Superior temporal gyrus (tissue), 1 donor: ENCODE data around the gene STXBP6.
"Not testable (repeated sequence)": the region's sequence is repeated elsewhere in the genome, so short reads cannot be mapped to it uniquely, and the experiment has no call there.

Experiments used
- DNase-seq: peaks from one replicate; pipeline ENCODE4 v3.0.0-alpha.2; 2016; ENCODE audit errors: extremely low spot score

Gene STXBP6

DNA sequence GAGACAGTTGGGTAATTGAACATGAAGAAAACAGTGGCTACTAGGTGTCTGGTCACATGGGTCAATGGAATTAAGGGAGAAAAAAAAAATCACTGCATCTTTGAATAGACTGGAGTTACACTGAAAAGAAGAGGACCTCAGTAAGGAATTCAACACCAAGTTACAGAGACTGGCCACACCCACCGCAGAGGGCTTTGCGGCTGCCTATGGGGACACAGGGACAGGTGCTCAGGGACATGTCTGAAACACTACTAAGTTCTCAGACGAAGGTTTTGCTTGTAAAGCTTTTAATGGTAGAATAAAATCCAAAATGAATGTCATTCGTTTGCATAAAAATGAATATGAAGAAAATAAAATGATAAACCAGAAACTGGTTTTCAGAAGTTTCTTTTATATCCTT lies 93.8 kb downstream of the STXBP6 start:
- DNase-seq = no peak

DNA sequence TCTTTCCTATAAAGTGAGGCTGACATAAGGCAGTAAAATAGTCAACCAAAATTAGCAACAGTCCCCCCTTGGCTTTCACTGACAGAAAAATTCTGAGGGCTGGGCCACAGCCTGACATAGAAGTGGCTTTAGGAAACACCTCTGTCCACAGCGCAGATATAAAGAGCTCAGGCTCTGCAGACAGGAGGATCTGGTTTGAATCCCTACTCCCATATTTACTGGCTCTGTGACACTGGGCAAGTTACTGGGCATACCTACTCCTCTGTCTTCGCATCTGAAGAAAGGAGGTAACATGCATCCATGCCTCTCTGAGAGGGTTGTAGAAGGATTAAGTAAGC lies 95.3 kb downstream of the STXBP6 start:
- DNase-seq = no peak

DNA sequence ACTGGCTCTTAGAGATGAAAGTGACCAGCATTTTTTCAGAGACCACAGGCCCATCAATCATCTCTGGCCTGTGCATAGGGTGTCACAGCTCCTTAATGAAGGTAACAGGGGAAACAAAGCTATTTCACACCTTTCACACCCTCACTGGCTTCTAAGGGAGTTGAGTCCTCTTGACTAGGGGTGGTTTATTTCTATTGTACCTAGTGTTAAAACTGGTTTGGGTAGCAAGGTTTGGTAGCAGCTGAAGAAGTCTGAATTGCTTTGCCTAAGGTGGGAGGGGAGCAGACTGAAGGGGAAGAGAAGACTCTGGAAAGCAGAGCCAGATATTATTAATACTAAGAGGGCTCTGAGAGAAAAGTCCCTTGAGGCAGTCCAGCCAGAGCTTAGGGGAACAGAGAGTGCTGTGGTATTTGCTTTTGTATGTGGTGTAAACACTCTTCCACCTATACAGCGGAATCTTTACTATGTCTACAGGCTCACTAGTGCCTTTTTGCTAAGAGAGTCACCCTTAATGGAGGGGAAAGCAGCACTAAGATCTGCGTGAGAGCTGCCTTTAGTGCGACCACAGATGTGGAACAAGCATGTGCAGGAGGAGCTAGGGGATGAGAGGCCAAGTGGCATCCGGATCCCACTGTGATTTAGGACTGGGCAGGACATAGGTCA lies 95.8 kb downstream of the STXBP6 start:
- no peak for DNase-seq

DNA sequence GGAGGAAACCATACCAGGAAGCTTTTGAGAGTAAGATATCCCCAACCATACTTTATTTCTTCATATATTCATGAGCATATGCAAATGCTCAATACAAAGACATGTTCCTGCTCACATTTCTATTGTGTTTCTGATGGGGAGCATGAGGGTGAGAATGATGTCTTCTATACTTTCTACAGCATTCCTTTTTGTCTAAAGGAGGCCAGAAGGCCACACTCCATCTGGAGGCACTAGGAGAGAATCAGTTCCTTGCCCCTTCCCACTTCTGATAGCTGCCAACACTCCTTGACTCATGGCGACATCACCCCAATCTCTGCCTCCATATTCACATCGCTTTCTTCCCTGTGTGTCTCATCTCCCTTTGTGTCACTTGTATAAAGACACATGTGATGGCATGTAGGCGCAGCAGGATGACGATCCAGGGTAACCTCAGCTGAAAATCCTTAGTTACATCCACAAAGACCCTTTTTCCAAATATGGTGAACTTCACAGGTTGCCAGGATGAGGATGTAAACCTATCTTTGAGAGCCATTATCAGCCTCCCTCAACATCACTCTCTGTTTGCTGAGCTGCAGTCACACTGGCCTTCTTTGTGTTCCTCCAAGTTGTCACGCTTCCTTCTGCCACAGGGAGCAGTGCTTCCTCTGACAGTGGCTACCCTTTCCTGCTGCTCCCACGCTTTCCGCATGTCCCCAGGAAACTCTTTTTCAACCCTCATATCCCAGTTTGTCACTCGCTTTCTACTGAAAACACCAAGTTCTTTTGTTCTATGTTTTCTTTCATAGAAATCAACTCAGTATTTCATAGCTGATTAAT lies 96.9 kb downstream of the STXBP6 start:
- peak; percentile 73 for DNase-seq

DNA sequence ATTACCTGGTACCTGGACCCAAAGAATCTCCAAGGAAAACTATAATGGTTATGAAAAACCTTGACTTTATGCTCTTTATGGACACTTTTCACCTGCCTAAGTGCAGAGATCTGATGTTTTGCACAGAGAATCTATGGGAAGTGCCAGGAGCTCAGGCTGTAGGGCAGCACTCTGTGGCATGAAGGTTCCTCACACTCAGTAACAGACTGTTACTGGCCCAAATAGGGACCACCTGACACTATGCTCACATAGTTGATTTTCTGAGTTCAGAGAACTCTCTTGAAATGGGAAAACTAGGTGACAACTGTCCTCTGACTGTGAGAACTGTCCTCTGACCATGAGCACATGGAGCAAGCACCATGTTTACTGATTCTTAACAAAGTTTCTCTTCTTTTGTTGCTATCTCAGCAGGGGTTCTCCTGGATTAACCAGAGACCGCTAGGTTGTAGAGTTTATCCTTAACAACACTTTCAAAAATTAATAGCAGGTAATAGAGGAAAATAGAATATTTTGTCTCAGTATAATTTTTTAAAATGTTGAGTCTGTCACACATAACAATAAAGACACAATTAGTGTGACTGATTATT lies 101.6 kb downstream of the STXBP6 start:
- no peak for DNase-seq

DNA sequence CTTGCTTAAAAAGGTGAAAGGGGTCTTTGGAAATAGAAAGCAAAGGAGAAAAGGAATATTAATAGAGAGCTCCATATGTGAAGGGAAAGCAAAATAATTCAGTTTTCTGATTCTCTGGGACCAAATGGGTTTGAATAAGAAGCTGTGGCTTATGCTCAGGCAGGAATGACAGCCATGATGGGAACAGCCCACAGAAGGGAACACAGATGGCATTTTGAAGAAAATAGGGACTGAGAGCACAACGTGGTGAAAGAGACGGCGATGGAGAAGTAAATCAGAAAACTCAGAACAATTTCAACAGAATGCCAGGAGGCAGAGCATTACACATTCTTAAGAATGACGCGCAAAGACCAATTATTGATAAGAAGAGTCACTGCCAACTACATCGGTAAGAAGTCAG lies 102.8 kb downstream of the STXBP6 start:
- DNase-seq = no peak

DNA sequence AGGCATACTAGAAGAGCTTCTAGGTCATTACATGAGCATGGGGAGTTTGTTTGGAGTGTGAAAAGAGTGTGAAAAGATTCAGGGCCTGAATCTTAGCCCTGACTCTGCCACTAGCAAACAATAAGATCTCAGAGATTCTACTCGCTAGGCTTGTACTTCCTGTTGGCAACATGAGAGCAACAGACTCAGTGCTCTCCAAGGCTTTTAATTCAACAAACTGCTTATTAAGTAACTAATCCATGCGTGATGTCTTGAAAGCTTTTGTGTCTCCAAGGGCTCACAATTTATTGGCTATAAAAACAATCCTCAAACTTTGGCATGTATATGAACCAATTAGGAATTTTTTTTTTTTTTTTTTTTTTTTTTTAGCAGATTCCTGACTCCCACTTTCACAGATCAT lies 105.1 kb downstream of the STXBP6 start:
- DNase-seq = no peak

DNA sequence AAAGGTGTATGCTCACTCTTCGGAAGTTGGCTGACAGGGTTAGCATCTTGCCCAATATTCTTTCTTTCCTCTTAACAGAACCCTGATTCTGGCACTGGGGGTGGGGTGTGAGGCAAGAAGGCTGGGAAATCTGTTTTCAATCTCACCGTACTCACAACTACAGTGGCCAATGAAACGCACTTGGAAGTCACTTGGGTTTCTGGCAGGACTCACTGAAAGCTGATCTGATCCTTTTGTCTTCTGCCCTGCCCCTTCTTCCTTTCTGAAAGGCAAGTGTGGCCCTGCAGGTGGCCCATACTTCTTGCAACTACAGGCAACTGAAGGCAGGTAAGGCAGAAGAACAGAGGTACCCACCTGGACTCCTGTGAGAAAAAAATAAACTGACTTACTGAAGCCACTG lies 106.9 kb downstream of the STXBP6 start:
- no peak for DNase-seq

DNA sequence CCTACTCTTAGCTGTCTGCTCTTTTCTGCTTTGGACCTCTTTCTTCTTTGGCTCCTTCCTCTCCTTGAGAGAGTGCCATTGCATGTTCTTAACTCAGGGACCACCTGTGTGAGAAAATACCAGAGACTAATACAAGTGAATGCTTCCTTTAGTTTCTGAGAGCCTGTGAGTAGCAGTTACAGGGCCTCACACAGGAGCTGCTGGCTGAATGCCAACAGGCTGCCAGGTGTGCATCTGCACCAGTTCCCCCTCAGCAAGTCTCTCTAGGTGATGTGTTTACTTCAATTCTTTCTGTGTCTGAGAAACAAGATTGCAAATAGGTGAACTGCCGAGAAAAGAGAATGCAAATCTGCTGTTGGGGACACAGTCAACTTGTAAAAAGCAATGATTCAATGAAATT lies 108.2 kb downstream of the STXBP6 start:
- DNase-seq = no peak

DNA sequence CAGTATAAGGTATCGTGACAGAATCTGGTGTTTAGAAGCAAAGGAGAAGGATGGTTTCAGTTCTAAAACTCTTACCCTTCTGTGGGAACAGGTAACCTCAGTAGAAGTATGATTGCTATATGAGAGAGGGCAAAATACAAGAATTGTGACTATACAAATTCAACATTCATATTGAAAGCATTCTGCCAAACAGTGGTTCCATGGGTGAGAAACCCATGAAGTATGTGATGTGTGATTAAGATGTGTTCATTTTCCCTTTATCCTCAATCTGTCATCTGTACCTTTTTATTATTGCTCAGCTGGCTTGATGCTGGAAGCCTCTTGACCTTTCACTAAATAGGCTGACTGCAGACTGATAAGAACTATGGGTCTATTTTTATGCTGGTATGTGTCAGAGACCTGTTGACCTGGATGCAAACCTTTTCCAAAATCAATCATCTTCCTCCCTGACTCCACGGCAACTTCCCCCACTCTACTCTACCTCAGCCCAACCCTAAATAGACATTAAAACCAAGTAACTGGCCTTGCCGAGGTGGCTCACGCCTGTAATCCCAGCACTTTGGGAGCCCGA lies 109.6 kb downstream of the STXBP6 start:
- DNase-seq = no peak

DNA sequence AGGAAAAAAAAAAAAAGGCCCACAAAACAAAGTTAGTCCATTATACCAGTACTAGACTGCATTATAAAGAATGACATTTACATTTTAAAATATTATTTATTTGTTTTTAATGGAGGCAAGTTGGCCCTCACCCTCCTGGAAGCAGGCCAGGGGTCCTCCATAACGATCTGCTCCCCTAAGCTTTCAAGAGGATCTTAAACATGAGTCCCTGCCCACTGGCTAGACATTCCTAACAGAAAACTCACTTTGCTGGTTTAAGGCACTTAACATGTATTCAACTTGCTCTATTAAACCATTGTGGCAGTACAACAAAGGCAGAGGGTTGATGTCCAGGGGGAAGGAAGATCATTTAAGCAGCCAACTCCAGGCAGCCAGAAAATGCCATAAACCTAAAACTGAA lies 111.4 kb downstream of the STXBP6 start:
- DNase-seq = no peak

DNA sequence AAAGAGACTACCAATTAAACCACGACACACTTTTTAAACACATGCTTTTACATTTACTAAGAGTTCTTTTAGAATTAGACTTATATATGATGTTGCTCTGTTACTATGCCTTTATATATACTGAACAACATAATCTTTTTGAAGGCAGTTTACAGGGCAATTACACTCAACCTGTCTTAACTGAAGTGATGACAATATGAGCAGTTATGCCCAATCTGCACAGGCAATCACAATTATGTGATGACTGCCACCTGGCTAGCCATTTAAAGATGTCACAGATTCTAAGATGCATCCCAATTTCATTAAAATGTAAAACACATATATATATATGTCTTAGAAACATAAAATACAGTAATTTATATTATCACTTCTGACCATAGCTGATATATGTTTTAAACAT lies 112.6 kb downstream of the STXBP6 start:
- no peak for DNase-seq

DNA sequence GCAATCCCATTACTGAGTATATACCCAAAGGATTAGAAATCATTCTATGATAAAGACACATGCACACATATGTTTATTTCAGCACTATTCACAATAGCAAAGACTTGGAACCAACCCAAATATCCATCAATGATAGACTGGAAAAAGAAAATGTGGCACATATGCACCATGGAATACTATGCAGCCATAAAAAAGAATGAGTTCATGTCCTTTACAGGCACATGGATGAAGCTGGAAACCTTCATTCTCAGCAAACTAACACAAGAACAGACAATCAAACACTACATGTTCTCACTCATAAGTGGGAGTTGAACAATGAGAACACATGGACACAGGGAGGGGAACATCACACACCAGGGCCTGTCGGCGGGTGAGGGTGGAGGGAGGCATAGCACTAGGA lies 113.2 kb downstream of the STXBP6 start:
- DNase-seq = not testable (repeated sequence)

DNA sequence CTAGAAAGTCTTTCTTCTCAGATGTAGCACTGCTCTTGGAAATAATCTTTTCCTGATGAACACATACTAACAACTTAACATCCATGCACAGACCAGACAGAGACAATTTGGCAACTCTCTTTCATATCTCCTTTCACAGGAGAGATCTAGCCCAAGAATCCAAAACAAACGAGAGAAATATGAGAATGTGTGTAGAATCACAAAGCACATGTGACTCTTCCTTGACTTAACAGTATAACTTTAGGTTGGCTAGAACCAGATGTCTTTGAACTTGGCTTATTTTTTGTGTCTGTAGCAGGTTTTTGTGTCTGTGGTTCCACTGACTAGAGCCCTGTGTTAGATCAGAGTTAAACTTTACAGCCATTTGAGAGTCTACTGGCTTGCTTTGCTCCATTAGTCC lies 114.2 kb downstream of the STXBP6 start:
- DNase-seq = no peak

DNA sequence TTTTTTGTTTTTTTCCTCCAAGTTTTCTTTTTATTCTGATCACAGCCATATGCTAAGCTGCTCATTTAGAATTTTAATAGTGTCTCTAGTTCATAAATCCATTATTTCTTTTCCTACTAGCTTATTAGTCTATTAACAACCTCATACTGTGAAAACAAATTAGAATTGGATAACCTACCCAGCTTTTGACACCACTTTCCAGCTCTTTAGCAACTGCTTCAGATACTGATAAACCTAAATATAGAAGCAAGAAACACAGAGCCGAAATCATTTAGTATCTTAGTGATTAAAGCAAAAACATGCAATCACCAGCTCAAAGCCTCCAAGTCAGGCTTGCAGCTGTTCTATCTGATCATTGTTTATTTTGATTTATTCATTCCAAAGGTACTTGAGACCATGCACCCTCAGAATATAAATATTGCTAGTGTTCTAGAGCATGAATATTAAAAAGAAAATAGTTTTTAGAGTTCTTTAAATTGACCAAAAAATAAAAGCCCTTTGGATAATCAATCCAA lies 121.5 kb downstream of the STXBP6 start:
- no peak for DNase-seq

DNA sequence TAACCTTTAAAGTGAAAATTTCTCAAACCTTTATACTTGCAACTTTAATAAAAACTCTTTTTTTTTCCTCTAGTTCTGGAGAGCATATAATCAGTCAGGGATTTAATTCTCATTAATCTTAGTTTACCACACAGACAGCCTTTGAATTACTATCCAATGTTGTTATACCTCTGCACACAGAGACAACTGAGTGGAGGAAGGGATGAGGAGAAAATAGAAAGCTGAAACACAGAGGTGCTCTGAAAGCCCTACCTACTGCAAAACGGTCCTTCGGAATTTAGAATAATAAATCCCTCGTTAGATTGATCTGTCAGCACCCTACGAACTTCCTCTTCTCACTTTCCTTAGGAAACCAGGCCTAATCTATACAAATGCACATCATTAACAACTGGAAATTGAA lies 122.1 kb downstream of the STXBP6 start:
- no peak for DNase-seq

DNA sequence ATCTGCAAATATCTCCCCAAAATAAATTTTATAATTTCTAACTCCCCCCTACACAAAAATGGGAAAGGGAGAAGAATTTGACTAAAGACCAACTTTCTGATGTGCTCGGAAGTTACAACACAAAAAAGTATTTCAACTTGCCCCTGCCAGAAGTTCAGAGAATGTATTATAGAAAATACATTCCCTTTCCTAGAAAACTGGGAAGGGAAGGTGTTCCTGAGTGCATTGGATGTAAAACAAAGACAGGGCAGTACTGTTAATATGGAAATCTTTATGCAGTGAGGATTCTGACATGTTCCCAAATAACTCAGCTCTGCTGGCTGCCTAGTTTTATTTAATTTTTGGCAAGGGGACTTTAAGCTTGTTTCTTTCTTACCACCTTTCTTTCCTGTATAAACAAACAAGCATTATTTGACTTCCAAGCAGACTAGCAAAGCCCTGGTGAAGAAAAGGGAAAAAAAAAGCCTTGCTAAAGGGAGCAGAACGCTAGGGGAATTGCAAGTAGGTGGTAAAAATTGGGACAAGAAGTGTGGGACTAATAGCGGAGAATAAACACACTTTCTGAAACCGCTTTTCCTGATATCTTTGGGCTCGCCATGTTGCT lies 124.1 kb downstream of the STXBP6 start:
- DNase-seq = no peak

DNA sequence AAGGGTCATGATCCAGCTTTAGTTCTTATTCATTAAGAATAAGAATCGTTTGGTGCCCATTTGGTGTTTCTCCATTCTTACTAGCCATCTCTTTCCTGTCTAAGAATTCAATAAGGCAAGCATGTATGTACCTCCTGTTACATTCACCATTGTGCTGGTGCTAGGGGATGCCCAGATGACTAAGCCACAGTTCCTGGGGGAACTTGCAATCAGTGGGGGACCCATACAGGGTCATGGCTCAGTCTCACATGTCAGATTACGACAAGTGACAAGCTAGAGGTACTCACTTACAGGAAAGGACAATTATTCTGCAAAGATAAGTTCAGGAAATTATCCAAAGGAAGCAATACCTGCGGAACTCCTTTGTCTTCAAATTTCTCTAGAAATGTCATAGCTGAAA lies 125.4 kb downstream of the STXBP6 start:
- no peak for DNase-seq

DNA sequence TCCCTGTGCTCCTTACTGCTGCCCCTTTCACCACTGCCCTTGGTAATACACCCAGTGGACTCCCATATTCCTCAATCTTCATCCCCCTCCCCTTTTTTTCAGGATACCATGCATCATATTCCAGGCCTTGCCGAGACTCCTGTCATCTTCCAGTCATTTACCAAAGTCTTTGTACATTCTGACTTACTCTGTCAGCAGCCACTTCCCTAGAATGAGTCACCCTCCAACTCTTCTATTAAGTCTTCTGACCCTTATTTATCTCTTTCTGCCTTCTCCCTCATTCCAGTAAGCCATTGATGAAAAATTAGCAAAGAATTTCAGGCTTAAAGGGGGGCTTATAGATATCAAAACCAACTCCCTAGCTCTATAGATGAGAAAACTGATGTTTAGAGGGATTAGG lies 128.0 kb downstream of the STXBP6 start:
- no peak for DNase-seq

DNA sequence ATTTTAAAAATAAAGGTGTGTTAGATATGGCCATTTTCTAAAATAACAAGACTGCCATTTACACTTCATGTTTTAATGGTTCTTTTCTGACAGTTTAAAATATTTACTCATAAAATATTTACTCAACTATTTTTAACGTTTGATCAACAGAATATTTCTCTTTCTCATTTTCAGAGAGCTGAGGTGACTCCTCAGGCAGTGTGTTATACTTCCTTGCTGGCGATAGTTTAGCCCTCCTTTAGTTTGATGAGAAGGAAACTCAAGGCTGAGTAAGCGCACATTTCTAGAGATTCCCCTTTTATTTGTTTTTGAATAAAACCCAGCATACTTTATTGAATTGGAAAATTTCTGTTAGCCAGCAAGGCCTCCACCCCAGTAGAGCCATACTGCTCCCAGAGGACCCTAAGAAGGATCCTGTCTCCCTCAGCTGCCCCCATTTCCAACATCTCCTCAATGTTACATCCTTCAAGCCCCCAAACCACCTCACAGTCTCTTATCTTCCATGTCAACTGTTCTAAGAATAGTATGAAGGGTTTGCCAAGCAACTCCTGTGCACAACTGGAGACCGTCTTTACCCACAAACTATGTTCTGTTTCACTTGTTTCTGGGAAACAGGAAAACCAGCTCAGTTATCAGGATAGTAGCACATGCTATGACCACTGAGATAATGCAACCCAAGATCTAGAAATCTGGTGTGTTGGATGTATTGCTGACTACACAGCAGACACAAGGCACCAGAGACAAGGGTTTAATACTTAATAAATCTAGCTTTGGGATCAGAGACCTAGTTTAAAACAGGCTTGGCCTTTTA lies 129.5 kb downstream of the STXBP6 start:
- no peak for DNase-seq

DNA sequence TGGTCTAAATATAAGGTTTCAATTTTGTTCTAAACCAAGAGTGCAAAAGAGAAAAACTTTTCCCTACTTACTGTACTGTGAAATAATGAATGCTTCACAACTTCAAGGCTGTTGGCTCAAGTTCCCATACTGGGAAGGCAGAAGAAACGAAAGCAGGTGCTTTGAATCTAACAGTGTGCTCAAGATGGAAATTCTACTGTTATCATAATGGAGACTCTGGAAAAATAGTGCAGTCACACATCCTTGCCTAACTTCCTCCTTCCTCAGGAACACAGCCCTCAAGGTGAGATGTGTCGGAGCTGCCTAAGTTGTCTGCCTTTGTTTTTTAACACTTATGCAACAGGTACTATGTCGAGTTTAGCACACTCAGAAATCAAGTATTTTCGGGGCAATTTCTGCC lies 131.1 kb downstream of the STXBP6 start:
- no peak for DNase-seq
